ENCODE measurements around the gene SFN.
"Not testable (repeated sequence)": the region's sequence is repeated elsewhere in the genome, so short reads cannot be mapped to it uniquely, and the experiment has no call there.

Gene SFN

DNA sequence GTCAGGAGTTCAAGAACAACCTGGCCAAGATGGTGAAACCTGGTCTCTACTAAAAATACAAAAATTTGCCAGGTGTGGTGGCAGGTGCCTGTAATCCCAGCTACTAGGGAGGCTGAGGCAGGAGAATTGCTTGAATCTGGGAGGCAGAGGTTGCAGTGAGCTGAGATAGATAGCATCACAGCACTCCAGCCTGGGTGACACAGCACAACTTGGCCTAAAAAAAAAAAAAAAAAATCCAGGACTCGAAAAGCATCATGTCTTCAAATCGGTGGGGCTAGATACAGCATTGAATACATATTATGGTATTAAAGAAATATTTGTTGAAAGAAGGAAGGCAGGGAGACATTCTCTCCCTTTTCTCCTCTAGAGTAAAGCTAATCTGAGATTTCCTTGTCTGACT lies 10.1 kb downstream of the SFN start:
- not testable (repeated sequence) for DNase-seq

- DNase-seq = no peak
Observed at GRCh38 chr1:26874896-26875295, 11.9 kb downstream of the SFN start.

GRCh38 chr1:26877326-26877725 lies 14.4 kb downstream of the SFN start:
- DNase-seq = no peak

GRCh38 chr1:26879793-26880192 lies 16.8 kb downstream of the SFN start:
- no peak for DNase-seq

GRCh38 chr1:26881611-26882010 lies 18.7 kb downstream of the SFN start:
- DNase-seq = not testable (repeated sequence)

DNA sequence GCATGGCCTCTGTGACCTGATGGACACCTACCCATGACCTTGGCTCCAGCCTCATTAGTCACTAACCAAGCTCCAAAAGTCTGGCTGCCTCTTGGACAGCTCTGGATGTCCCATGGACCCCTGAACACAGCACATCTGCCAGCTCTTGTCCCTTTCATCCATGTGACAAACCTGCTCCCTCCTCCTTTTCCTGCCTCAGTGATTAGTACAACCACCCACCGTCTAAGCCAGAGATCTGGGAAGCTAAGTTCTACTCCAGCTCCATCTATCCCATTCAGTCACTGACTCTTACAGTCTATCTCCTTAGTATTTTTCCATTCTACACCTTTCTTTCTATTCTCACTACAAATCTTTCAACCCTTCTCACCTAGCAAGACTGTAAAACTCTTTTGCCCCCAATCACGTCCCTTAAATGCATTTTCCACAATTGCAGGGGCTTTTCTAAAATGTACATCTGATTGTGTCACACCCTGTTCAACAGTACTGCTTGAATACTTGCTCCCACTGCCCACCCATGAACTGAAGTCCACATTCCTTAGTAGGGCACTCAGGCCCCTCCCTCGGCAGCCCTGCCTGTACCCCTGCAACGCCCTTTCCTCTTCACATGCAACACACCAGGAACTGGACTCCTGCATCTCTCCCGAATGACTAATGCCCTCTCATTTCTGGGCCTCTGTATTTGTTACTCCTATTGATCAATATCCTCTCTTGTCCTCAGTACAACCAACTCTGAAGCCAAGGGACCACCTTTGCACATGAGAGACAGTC lies 19.9 kb downstream of the SFN start:
- DNase-seq = no peak

DNA sequence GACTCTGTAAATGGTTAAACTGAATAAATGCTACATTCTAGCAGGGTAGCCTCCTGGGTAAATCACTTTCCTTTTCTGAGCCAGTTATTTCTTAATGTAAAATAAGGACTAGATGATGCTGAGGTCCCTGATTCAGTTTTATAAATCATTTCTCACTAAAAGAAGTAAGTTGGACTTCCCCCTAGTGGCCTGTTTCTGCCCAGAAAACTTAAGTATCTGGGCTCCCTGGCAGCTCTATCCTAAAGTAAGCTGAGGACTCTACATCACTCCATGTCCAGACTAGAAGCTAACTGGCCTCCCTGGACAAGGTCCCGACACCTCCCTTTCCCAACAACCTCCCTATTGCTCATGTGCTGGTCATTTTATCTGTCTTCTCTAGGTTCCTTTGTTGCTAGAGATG lies 24.2 kb downstream of the SFN start:
- peak; percentile 5 for DNase-seq

- no peak for DNase-seq
Observed at GRCh38 chr1:26888231-26888630, 25.3 kb downstream of the SFN start.

GRCh38 chr1:26889551-26890466 lies 26.9 kb downstream of the SFN start, which contains the start of gene GPN2:
GPN2 (minus strand) TSS chr1:26890283; CDS start chr1:26890096, 187 bp downstream.
- DNase-seq = peak; percentile 68

DNA sequence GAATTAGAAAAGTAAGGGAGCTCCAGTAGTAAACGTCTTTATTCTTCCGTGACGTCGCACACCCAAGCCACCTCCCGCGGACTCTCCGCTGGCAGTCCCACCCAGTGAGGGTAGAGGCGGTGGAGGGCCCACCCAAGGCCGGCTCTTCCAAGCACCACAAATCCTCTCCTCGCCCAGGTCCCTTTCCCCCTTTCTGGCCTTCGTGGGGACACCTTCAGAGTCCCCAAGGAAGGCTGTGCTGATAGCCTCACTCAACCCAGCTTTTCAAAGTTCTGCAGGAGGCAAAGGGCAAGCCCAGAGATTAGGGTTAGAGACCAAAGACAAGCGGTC lies 27.5 kb downstream of the SFN start:
- DNase-seq = no peak

DNA sequence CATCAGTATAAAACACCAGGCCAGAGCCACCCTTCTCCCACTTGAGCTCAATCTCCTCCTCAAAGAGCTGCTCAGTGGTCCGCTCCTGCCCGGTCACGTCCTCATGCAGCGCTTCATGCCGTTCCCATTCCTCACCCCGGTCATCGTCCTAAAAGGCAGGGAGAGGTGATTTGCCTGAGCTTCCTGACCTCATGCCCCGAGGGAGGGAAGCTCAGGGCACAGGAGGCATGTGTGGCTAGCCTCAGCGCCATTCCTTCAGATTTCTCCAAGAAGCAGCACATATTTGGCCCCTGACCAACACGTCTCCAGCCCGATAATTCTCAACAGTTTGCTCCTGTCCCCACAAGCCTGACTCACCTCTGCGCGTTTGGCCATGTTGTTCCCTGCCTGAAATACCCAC lies 31.3 kb downstream of the SFN start:
- DNase-seq = no peak

- DNase-seq = no peak
Observed at GRCh38 chr1:26897351-26897750, 34.4 kb downstream of the SFN start.

- peak; percentile 84 for DNase-seq
Observed at GRCh38 chr1:26900001-26900814, 37.3 kb downstream of the SFN start, which contains the start of gene GPATCH3. GPATCH3 (minus strand) TSS chr1:26900467; CDS start chr1:26900442, 25 bp downstream.

DNA sequence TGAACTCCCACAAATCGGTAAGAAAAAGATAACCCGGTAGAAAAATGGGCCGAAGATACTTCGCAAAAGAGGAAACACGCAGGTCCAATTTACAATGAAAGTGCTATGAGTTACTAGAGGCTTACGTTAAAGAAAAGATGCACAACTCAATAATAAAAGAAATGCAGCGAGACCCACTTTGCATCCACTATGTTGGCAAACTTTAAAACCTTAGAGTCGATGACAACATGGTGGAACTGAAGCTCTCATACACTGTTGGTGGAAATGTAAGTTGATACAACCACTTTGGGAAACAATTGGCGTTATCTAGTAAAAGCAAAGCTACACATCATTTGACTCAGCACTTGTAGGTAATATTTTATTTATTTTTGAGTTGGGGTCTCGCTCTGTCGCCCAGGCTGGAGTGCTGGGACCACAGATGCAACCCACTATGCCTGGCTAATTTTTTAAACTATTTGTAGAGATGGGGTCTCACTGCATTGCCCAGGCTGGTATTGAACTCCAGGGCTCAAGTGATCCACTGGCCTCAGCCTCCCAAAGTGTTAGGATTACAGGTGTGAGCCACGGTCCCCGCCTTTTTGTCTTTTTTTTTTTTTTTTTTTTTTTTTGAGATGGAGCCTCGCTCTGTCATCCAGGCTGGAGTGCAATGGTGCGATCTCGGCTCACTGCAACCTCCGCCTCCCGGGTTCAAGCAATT lies 38.0 kb downstream of the SFN start:
- DNase-seq = no peak

DNA sequence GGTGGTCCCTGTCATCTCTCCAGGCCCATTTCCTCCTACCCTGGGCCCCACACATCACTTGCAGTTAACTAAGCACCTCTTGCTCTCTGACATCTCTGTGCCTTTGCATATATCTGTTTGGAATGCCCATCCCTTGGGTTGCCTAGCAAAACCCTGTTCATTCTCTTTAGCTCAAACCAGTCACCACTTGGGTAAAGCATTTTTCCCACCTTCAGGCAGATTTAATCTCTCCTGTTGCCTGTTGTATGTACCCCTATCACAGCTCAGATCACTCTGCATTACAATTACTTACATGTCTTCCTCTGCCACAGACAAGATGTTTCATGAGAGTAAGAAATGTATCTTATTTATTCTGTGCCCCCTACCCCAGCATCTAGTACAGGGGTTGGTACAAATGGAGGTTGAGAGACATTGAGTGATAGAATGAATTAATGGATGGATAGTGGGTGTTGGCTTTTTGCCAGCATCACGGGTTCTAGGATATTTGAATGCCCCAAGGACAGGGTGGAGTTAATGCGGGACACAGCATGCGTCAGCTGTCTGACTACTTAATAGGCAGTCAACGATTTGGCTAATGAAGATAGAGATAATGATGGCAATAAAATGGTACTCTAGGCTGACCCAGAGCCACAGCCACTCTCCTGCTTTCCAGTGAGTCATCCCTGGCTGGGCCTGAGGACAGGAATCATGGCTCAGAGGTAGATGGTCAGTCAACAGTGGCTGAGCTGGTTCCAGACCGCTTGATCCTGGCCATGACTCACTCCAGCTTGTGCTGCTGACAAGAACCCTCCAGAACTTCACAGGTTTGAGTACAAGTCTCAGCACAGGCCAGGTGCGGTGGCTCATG lies 44.3 kb downstream of the SFN start:
- DNase-seq = peak; percentile 80

GRCh38 chr1:26909951-26910342 lies 47.0 kb downstream of the SFN start:
- DNase-seq = no peak

DNA sequence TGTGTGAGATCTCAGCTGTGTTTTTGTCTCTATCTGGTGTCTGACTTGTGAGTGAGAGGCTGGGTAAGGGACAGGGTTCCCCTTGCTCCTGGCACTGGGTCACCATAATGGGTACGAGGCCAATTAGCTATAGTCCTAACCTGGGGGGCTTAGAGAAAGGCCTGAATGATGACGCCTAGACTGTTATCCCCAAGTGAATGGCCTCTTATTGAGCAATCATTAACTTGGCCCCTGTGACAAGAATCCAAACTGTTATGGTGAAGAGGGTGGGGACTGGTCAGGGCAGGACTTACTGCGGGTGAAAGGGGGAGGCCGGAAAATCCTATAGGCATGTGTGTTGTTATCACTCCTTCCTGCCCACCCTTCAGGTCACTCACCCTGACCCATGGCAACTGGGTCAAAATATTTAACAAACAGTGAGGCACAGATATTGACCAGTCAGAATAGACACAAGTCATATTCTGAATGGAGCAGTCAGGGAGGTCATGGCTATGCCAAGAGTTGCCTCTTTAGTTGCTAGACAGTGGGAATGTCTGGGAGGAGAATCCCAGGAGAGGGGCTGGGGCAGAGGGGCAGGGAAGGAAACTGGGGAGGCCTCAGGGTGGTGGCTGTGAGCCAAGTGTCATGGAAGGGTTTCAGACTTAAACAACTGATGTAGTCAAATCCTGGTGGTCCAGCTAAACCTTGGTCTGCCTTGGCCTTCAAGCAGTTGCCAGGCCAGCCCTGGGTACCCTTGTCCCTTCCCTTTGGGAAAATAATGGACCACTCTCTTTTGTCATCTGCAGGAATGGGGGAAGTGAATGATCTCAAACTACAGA lies 47.6 kb downstream of the SFN start:
- DNase-seq = no peak

DNA sequence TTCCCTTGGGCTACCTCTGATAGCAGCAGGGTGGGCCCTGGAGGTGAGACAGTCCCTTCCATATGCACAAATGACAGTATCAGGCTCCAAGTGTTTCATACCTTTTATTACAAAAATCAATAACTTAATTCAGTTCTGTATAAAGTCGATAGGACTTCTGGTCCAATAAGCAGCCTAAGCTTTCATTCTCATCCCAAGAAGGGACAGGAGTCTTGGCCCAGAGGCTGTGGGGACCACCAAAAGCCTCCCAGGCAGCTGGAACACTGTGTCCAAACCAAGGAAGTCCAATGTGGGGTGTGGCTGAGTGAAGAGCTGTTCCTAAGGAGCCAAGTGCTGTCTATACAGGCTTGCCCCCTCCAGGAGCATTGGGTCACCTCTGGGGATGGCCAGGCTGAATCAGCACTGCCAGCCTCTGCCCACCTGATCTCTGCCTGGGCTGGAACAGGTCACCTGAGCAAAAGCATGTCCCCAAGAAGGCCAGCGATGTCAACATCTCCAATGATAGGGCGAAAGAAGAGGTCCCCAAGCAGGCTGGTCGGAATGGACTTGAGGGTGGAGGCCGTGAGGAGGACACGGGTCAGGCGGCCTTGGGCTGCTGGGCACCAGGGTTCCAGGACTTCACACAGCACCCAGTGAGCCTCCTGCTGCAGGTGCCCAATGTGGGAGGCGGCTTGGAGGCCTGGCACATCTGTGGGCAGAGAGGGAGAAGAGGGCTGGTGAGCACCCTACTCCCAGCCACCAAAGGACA lies 48.6 kb downstream of the SFN start:
- DNase-seq = no peak

GRCh38 chr1:26912147-26912490 lies 49.2 kb downstream of the SFN start:
- no peak for DNase-seq

DNA sequence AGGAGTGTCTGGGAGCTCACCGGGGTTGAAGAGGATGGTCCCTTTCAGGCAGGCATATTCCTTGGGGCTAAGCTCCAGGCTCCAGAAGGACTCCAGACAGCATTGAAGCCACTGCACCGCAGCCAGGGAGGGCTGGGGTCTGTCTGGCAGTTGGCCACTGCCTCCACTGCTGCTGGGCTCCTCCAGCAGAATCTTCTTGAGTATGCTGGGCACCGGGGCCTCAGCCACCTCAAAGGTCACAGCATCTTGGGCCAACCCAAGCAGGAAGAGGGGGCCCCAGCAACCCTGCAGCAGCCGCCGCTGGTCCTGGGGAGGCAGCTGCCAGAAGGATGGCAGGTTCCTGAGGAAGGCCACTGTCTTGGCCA lies 50.4 kb downstream of the SFN start:
- no peak for DNase-seq

All from NCI-H226 (cell line).